ENCODE results near the gene PPP6R3.

- TF ChIP-seq, protein P1, sequence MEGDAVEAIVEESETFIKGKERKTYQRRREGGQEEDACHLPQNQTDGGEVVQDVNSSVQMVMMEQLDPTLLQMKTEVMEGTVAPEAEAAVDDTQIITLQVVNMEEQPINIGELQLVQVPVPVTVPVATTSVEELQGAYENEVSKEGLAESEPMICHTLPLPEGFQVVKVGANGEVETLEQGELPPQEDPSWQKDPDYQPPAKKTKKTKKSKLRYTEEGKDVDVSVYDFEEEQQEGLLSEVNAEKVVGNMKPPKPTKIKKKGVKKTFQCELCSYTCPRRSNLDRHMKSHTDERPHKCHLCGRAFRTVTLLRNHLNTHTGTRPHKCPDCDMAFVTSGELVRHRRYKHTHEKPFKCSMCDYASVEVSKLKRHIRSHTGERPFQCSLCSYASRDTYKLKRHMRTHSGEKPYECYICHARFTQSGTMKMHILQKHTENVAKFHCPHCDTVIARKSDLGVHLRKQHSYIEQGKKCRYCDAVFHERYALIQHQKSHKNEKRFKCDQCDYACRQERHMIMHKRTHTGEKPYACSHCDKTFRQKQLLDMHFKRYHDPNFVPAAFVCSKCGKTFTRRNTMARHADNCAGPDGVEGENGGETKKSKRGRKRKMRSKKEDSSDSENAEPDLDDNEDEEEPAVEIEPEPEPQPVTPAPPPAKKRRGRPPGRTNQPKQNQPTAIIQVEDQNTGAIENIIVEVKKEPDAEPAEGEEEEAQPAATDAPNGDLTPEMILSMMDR (conservative IDR thresholded peaks at IDR 0.05; ENCODE audit: low read depth, low read length) = no peak
- TF ChIP-seq EZH2phosphoT487 (IDR thresholded peaks at IDR 0.05; ENCODE audit: borderline replicate concordance, low read length) (no peak), EZH2 (IDR thresholded peaks at IDR 0.05; ENCODE audit: low read length, unreplicated experiment) (no peak)
These were observed 30.9 kb upstream of the PPP6R3 start for GRCh38 chr11:68429661-68430060.

Data from PC-3 (cell line).